ENCODE measurements around the gene SH3GLB2.
"Not testable (repeated sequence)": the region's sequence is repeated elsewhere in the genome, so short reads cannot be mapped to it uniquely, and the experiment has no call there.

SH3GLB2 gene

GRCh38 chr9:129002992-129003391, 25.1 kb downstream of the SH3GLB2 start:
- in situ Hi-C loops (cut with MboI; ENCODE audit: low sequenced_read_pairs), result no loop called here

DNA sequence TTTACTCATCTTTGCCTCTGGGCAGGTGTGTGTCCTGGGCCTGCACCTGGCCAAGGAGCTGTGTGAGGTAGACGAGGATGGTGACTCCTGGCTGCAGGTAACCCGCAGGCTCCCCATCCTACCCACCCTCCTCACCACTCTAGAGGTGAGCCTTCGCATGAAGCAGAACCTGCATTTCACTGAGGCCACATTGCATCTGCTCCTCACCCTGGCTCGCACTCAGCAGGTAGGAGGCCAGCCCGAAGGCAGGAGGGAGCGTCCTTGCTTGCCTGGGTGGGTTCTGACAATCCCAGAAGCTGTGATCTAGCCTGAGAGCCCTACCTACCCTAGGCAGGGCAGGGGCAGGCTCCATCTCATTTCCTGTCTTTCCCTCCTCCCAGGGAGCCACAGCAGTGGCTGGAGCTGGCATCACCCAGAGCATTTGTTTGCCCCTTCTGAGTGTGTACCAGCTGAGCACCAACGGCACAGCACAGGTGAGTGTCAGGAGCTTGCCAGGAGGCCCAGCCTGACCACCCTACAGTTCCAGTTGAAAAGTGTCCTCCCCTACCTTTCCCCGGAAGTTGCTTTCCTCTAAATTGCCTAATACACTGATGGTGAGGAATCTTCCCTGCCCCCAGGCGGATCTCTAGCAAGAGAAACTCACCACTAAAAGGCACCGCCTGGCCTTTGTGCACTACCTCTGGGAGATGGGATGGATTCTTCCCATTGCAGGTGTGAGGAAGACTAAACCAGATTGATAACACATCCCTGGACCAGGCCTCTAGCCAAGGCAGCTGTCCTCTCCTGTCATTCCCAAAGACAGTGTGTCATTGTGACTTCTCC, 26.4 kb downstream of the SH3GLB2 start:
- in situ Hi-C loops (cut with MboI; ENCODE audit: low sequenced_read_pairs), result no loop called here

DNA sequence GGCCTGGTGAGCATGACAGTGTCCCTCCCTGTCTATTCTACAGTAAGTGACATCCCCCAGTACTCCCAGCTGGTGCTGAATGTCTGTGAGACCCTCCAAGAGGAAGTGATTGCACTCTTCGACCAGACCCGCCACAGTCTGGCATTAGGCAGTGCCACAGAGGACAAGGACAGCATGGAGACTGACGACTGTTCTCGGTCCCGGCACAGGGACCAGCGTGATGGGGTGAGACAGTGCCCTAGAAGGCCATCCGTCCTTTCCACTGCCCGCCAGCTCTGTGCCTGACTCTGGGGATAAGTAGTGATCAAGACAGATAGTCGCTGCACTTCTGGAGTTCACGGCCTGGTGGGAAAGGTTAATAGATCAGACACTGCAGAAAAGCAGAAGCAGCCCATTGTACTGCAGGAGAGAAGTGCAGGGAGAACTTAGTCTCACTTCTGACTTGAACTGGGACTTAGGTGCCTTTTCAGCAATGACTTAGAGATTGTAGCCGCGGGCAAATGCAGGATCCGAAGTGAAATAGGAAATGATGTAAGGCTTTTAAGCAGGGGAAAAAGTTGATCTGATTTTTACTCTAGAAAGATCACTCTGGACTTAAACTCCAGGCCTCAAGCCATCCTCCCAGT, 28.4 kb downstream of the SH3GLB2 start:
- in situ Hi-C loops (cut with MboI; ENCODE audit: low sequenced_read_pairs), result no loop called here

DNA sequence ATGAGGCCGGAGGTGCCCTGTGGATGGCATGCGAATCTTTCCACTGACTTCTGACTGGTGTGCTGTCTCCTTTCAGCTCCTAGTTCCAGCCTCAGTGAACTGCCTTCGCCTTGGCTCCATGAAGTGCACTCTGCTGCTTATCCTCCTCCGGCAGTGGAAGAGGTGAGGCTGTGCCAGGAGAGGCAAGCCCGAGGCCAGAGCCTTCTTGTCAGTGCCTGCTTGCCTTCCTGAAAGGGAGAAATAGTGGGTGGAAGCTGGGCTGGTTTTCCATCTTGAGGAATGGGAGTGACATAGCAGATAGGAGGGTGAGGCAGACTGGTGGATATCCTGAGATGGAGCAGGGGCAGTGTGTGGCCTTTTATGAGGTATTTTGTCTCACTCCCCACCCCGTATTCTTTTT, 29.7 kb downstream of the SH3GLB2 start:
- in situ Hi-C loops (cut with MboI; ENCODE audit: low sequenced_read_pairs), result no loop called here

DNA sequence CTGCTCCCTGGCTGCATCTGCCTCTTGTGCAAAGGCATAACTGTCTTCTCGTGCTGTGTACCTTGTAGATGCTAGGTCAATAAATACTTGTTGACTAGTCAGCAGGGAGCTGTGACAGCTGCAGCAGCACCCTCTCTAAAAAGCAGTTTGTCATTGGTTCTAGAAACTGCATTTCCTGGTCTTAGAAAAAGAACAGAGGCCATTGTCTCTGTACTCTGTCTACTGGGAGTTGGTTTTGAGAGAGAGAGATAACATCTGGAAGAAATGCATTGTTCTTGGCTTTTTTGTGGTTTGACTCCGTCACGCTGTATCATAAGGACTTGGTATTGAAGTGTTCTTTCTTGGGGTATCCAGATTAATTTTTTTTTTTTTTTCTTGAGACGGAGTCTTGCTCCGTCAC, 32.3 kb downstream of the SH3GLB2 start:
- in situ Hi-C loops (cut with MboI; ENCODE audit: low sequenced_read_pairs), result no loop called here

DNA sequence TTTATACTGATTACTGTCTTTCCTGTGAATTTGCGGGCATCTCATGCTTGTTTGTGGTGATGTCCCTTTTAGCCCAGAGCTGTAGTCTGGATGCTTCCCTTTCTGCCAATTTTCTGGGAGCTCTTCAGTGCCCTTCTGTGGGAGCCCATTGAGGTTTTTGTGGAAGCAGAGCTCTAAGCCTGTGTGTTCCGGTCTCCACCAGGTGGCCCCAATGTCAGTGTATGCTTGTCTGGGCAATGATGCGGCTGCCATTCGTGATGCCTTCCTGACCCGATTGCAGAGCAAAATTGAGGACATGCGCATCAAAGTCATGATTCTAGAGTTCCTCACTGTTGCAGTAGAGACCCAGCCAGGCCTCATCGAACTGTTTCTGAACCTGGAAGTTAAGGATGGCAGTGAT, 35.1 kb downstream of the SH3GLB2 start:
- in situ Hi-C loops (cut with MboI; ENCODE audit: low sequenced_read_pairs), result no loop called here

GRCh38 chr9:128987805-128988204, 40.3 kb downstream of the SH3GLB2 start:
- in situ Hi-C loops (cut with MboI; ENCODE audit: low sequenced_read_pairs), result no loop called here

DNA sequence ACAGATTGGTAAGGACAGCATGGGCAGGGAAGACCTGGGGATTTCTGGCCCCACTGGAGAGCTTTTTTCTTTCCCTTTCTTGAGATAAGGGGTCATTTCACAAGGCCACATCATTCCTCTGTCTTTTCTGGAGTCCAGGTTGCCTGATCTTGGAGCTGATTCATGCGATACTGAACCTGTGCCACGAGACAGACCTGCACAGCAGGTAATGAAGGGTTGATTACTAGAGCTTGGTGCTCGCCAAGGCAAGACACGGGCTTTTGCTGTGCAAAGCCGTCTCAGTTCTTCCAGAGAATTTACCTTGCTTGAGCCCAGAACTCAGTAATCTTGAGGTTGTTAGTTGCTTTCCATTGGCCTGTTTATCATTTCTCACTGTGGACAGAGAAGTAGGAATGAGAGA, 41.5 kb downstream of the SH3GLB2 start:
- in situ Hi-C loops (cut with MboI; ENCODE audit: low sequenced_read_pairs), result no loop called here

- in situ Hi-C loops (cut with MboI; ENCODE audit: low sequenced_read_pairs), result no loop called here
These were observed 44.6 kb downstream of the SH3GLB2 start for GRCh38 chr9:128983536-128983935.

- in situ Hi-C loops (cut with MboI; ENCODE audit: low sequenced_read_pairs), result no loop called here
These were observed 49.0 kb downstream of the SH3GLB2 start for GRCh38 chr9:128979111-128979510.

GRCh38 chr9:128972956-128973355, 55.2 kb downstream of the SH3GLB2 start:
- in situ Hi-C loops (cut with MboI; ENCODE audit: low sequenced_read_pairs), result no loop called here

GRCh38 chr9:128969491-128969890, 58.6 kb downstream of the SH3GLB2 start:
- in situ Hi-C loops (cut with MboI; ENCODE audit: low sequenced_read_pairs), result no loop called here

DNA sequence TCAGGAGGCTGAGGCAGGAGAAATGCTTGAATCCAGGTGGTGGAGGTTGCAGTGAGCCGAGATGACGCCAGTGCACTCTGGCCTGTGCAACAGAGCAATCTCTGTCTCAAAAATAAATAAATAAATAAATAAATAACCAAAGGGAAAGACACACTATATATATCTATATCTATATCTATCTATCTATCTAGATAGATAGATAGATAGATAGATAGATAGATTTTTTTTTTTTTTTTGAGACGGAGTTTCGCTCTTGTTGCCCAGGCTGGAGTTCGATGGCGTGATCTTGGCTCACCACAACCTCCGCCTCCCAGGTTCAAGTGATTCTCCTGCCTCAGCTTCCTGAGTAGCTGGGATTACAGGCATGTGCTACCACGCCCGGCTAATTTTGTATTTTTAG, 66.7 kb downstream of the SH3GLB2 start:
- in situ Hi-C loops (cut with MboI; ENCODE audit: low sequenced_read_pairs), result not testable (repeated sequence)

Data from hTERT RPE-1 (cell line).